Neural cell (in vitro differentiated cells): ENCODE data around the gene TMEM250. TPM values are rescaled to one million over a fixed set of nuclear protein-coding genes. Genes with fewer than 3 reads are reported as not detected.

Experiments
- H2AFZ ChIP-seq: fragments of 200-600, 300-800 bp; sonication (generic), shearing (Covaris generic); 2 replicates; pipeline ENCODE4 v1.6.0; 2014; ENCODE audit warnings: low read depth, mild to moderate bottlenecking, antibody characterized with exemption, low read length, moderate library complexity
- H3F3A ChIP-seq: fragments of 200-600 bp; shearing (Covaris generic); 2 replicates; pipeline ENCODE4 v1.6.1; 2016; ENCODE audit warnings: mild to moderate bottlenecking, moderate library complexity, mixed read lengths, antibody characterized with exemption, low read length; ENCODE audit not compliant: insufficient read depth, poor library complexity, severe bottlenecking
- H3K27ac ChIP-seq: fragments of 200-600, 300-800 bp; sonication (generic), shearing (Covaris generic); 2 replicates; pipeline ENCODE4 v1.5.1; 2014; ENCODE audit warnings: mild to moderate bottlenecking, low read length, moderate library complexity
- H3K27me3 ChIP-seq: fragments of 300-800, 200-600 bp; sonication (generic), shearing (Covaris generic); 2 replicates; pipeline ENCODE4 v1.6.0; 2014; ENCODE audit warnings: mild to moderate bottlenecking, low read depth, low read length, moderate library complexity; ENCODE audit not compliant: insufficient read depth
- H3K36me3 ChIP-seq: fragments of 300-800, 200-600 bp; sonication (generic), shearing (Covaris generic); 2 replicates; pipeline ENCODE4 v1.5.1; 2014; ENCODE audit warnings: mild to moderate bottlenecking, antibody characterized with exemption, low read length, moderate library complexity; ENCODE audit not compliant: insufficient read depth
- H3K4me2 ChIP-seq: fragments of 300-800, 200-600 bp; sonication (generic), shearing (Covaris generic); 2 replicates; pipeline ENCODE4 v1.6.0; 2014; ENCODE audit warnings: mild to moderate bottlenecking, low read length
- H3K4me3 ChIP-seq: fragments of 300-800, 200-600 bp; sonication (generic), shearing (Covaris generic); 2 replicates; pipeline ENCODE4 v1.5.1; 2014; ENCODE audit warnings: mild to moderate bottlenecking, low read length, moderate library complexity
- H3K79me2 ChIP-seq: fragments of 200-600 bp; shearing (Covaris generic); replicated peaks from 2 replicates; pipeline ENCODE4 v1.6.0; 2014; ENCODE audit warnings: mild to moderate bottlenecking, low read length, moderate library complexity; ENCODE audit not compliant: insufficient read depth
- H3K9ac ChIP-seq: fragments of 300-800, 200-600 bp; sonication (generic), shearing (Covaris generic); 2 replicates; pipeline ENCODE4 v1.6.1; 2016; ENCODE audit warnings: mild to moderate bottlenecking, low read length, mixed read lengths
- H3K9me2 ChIP-seq: fragments of 200-600 bp; shearing (Covaris generic); 2 replicates; pipeline ENCODE4 v1.6.1; 2016; ENCODE audit warnings: mild to moderate bottlenecking, low read length, mixed read lengths; ENCODE audit not compliant: insufficient read depth
- H3K9me3 ChIP-seq: fragments of 200-600, 300-800 bp; sonication (generic), shearing (Covaris generic); 2 replicates; pipeline ENCODE4 v1.6.1; 2016; ENCODE audit warnings: mild to moderate bottlenecking, mixed run types, low read length, moderate library complexity, mixed read lengths
- H4K20me1 ChIP-seq: fragments of 200-600 bp; shearing (Covaris generic); 2 replicates; pipeline ENCODE4 v1.6.1; 2016; ENCODE audit warnings: mild to moderate bottlenecking, mixed run types; ENCODE audit not compliant: insufficient read depth
- EP300 ChIP-seq: fragments of 450-650 bp; conservative IDR thresholded peaks from 2 replicates; pipeline ENCODE4 v1.6.1; 2014; ENCODE audit warnings: antibody characterized with exemption, mild to moderate bottlenecking, moderate library complexity; ENCODE audit not compliant: poor library complexity, severe bottlenecking
- EZH2 ChIP-seq: fragments of 200-600, 300-800 bp; shearing (Covaris generic), sonication (generic); IDR thresholded peaks from 2 replicates; pipeline ENCODE4 v1.6.1; 2014; ENCODE audit warnings: antibody characterized with exemption, low read length, borderline replicate concordance, mild to moderate bottlenecking; ENCODE audit not compliant: insufficient read depth, poor library complexity, severe bottlenecking
- MXI1 ChIP-seq: fragments of 450-650 bp; conservative IDR thresholded peaks from 2 replicates; pipeline ENCODE4 v1.6.1; 2014; ENCODE audit warnings: antibody characterized with exemption, mild to moderate bottlenecking; ENCODE audit not compliant: poor library complexity, severe bottlenecking
- POLR2AphosphoS5 ChIP-seq: IDR thresholded peaks from 2 replicates; pipeline ENCODE4 v1.6.1; 2012
- RAD21 ChIP-seq: fragments of 450-650 bp; conservative IDR thresholded peaks from 2 replicates; pipeline ENCODE4 v1.6.1; 2014; ENCODE audit warnings: antibody characterized with exemption, mild to moderate bottlenecking, moderate library complexity
- SMC3 ChIP-seq: fragments of 450-650 bp; conservative IDR thresholded peaks from 2 replicates; pipeline ENCODE4 v1.6.1; 2014; ENCODE audit warnings: antibody characterized with exemption, mild to moderate bottlenecking, moderate library complexity; ENCODE audit not compliant: poor library complexity
- TAF1 ChIP-seq: IDR thresholded peaks from 2 replicates; pipeline ENCODE4 v1.6.1; 2012; ENCODE audit warnings: low read depth
- polyA plus RNA-seq: library from polyadenylated mRNA; depleted of rRNA; stranded (reverse); fragments of >200 nt; gene quantifications from 2 replicates; pipeline ENCODE4 v1.2.3, GENCODE V29; 2014
- TF ChIP-seq, protein P1 (sequence below): IDR thresholded peaks from 2 replicates; pipeline ENCODE4 v1.6.1; 2012; ENCODE audit warnings: borderline replicate concordance
- TF ChIP-seq, protein P2 (sequence below): fragments of 450-650 bp; IDR thresholded peaks from 2 replicates; pipeline ENCODE4 v1.5.1; 2014; ENCODE audit warnings: antibody characterized with exemption, mild to moderate bottlenecking, moderate library complexity; ENCODE audit not compliant: poor library complexity, severe bottlenecking

The TMEM250 gene
- polyA plus RNA-seq, 1 donor from 2014 or later, result 15.0 TPM

GRCh38 chr9:136114610-136115009 is 4.1 kb downstream of the TMEM250 start:
- Histone ChIP-seq H4K20me1 (no peaks in the 10 kb centered on the region), H3K36me3 (no peaks in the 10 kb centered on the region), H3K79me2 (no peaks in the 10 kb centered on the region), H3F3A (no peaks in the 10 kb centered on the region), H3K4me2 (no peak overlapping the region), H3K27ac (no peak overlapping the region), H2AFZ (no peak overlapping the region), H3K4me3 (no peak overlapping the region), H3K9ac (no peak overlapping the region), H3K9me2 (no peaks in the 10 kb centered on the region), H3K27me3 (no peaks in the 10 kb centered on the region), H3K9me3 (no peaks in the 10 kb centered on the region)
- TF ChIP-seq EZH2 (no peak), MXI1 (no peak), POLR2AphosphoS5 (no peak), SMC3 (no peak), RAD21 (no peak), TAF1 (no peak), EP300 (no peak)
- TF ChIP-seq, protein P1, sequence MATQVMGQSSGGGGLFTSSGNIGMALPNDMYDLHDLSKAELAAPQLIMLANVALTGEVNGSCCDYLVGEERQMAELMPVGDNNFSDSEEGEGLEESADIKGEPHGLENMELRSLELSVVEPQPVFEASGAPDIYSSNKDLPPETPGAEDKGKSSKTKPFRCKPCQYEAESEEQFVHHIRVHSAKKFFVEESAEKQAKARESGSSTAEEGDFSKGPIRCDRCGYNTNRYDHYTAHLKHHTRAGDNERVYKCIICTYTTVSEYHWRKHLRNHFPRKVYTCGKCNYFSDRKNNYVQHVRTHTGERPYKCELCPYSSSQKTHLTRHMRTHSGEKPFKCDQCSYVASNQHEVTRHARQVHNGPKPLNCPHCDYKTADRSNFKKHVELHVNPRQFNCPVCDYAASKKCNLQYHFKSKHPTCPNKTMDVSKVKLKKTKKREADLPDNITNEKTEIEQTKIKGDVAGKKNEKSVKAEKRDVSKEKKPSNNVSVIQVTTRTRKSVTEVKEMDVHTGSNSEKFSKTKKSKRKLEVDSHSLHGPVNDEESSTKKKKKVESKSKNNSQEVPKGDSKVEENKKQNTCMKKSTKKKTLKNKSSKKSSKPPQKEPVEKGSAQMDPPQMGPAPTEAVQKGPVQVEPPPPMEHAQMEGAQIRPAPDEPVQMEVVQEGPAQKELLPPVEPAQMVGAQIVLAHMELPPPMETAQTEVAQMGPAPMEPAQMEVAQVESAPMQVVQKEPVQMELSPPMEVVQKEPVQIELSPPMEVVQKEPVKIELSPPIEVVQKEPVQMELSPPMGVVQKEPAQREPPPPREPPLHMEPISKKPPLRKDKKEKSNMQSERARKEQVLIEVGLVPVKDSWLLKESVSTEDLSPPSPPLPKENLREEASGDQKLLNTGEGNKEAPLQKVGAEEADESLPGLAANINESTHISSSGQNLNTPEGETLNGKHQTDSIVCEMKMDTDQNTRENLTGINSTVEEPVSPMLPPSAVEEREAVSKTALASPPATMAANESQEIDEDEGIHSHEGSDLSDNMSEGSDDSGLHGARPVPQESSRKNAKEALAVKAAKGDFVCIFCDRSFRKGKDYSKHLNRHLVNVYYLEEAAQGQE, result no peak
- TF ChIP-seq, protein P2, sequence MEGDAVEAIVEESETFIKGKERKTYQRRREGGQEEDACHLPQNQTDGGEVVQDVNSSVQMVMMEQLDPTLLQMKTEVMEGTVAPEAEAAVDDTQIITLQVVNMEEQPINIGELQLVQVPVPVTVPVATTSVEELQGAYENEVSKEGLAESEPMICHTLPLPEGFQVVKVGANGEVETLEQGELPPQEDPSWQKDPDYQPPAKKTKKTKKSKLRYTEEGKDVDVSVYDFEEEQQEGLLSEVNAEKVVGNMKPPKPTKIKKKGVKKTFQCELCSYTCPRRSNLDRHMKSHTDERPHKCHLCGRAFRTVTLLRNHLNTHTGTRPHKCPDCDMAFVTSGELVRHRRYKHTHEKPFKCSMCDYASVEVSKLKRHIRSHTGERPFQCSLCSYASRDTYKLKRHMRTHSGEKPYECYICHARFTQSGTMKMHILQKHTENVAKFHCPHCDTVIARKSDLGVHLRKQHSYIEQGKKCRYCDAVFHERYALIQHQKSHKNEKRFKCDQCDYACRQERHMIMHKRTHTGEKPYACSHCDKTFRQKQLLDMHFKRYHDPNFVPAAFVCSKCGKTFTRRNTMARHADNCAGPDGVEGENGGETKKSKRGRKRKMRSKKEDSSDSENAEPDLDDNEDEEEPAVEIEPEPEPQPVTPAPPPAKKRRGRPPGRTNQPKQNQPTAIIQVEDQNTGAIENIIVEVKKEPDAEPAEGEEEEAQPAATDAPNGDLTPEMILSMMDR, result no peak

GRCh38 chr9:136112541-136112940 is 6.1 kb downstream of the TMEM250 start:
- H2AFZ ChIP-seq, result no peak overlapping the region
- no peak overlapping the region for H3K4me2 ChIP-seq
- H3K9me2 ChIP-seq, result no peaks in the 10 kb centered on the region
- no peaks in the 10 kb centered on the region for H4K20me1 ChIP-seq
- no peaks in the 10 kb centered on the region for H3K79me2 ChIP-seq
- TF ChIP-seq SMC3 (no peak), TAF1 (no peak), MXI1 (no peak), EZH2 (no peak), RAD21 (no peak), EP300 (no peak), POLR2AphosphoS5 (no peak)
- TF ChIP-seq, protein P1, result no peak
- TF ChIP-seq, protein P2, result no peak
- no peak overlapping the region for H3K27ac ChIP-seq
- H3K9me3 ChIP-seq, result no peaks in the 10 kb centered on the region
- H3K4me3 ChIP-seq, result no peak overlapping the region
- no peaks in the 10 kb centered on the region for H3K36me3 ChIP-seq
- no peaks in the 10 kb centered on the region for H3K27me3 ChIP-seq
- no peak overlapping the region for H3K9ac ChIP-seq
- H3F3A ChIP-seq, result no peaks in the 10 kb centered on the region
